H1 (cell line): ENCODE measurements around the gene NID2.

ENCODE experiments used
- POLR2AphosphoS5 ChIP-seq: IDR thresholded peaks from 2 replicates; pipeline ENCODE4 v1.6.1; 2011; ENCODE audit warnings: low read depth, low read length
- SP2 ChIP-seq: IDR thresholded peaks from 2 replicates; pipeline ENCODE4 v1.6.1; 2012; ENCODE audit warnings: mild to moderate bottlenecking, low read length, inconsistent platforms
- TAF1 ChIP-seq: IDR thresholded peaks from 2 replicates; pipeline ENCODE4 v1.6.1; 2011; ENCODE audit warnings: mild to moderate bottlenecking, low read depth, low read length
- TF ChIP-seq, protein P1 (sequence below), 3 experiments: IDR thresholded peaks; 1 replicate in 2 of 3; 2 replicates in 1 of 3; pipeline versions ENCODE4 v1.5.1 to v1.6.1; 2011; ENCODE audit warnings: low read length in 3 of 3, mild to moderate bottlenecking in 3 of 3, inconsistent platforms in 2 of 3, low read depth in 1 of 3, moderate library complexity in 1 of 3; ENCODE audit not compliant: insufficient read depth in 1 of 3; ENCODE audit errors: control extremely low read depth in 1 of 3

DNA sequence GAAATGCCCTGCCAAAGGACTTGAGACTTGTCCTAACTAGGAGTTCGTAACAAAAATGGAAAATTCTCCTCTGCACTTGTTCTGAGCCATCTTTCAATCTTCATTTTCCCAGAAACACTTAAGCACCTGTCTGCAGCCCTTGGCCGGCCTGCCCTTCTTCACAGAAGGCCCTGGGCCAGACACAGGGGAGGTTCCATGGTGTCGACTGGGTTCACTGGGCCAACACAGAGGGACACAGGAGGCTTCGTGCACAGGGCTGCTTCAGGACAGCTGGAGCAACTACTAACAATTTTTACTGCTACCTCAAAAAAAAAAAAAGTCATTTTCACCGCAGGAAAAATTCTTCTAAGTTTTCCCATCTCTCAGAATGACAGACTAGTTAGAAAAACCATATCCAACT is 19.6 kb downstream of the NID2 start:
- TF ChIP-seq SP2: no peak
- TF ChIP-seq POLR2AphosphoS5: no peak
- no peak for TF ChIP-seq TAF1
- TF ChIP-seq, protein P1, sequence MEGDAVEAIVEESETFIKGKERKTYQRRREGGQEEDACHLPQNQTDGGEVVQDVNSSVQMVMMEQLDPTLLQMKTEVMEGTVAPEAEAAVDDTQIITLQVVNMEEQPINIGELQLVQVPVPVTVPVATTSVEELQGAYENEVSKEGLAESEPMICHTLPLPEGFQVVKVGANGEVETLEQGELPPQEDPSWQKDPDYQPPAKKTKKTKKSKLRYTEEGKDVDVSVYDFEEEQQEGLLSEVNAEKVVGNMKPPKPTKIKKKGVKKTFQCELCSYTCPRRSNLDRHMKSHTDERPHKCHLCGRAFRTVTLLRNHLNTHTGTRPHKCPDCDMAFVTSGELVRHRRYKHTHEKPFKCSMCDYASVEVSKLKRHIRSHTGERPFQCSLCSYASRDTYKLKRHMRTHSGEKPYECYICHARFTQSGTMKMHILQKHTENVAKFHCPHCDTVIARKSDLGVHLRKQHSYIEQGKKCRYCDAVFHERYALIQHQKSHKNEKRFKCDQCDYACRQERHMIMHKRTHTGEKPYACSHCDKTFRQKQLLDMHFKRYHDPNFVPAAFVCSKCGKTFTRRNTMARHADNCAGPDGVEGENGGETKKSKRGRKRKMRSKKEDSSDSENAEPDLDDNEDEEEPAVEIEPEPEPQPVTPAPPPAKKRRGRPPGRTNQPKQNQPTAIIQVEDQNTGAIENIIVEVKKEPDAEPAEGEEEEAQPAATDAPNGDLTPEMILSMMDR (IDR thresholded peaks at IDR 0.05; ENCODE audit: control extremely low read depth in 1 of 3, insufficient read depth in 1 of 3, low read depth in 1 of 3, low read length in 3 of 3): no peak
